ENCODE measurements around the gene MYO18B.

DNA sequence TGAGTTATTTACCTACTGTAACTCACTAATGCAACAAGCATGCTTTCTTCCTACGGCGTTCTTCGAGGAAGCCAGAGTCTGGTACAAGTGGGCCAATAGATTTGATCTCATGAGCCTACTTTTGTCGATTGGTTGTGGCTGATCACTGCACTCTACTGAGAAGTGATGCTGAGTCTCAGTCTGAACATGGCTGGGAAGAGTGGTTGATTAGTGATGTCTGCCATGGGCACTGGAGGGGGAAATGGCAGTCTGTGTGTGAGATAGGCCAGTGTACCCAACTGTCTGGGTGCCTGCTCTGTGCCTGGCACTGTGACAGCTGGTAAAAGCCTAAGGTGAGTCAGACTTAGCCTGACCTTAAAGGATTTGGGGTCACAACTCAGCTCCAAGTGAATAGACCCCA, 28.3 kb downstream of the MYO18B start:
- no peak for TF ChIP-seq EZH2phosphoT487 (IDR thresholded peaks at IDR 0.05; ENCODE audit: low read length)
- TF ChIP-seq, protein P1, sequence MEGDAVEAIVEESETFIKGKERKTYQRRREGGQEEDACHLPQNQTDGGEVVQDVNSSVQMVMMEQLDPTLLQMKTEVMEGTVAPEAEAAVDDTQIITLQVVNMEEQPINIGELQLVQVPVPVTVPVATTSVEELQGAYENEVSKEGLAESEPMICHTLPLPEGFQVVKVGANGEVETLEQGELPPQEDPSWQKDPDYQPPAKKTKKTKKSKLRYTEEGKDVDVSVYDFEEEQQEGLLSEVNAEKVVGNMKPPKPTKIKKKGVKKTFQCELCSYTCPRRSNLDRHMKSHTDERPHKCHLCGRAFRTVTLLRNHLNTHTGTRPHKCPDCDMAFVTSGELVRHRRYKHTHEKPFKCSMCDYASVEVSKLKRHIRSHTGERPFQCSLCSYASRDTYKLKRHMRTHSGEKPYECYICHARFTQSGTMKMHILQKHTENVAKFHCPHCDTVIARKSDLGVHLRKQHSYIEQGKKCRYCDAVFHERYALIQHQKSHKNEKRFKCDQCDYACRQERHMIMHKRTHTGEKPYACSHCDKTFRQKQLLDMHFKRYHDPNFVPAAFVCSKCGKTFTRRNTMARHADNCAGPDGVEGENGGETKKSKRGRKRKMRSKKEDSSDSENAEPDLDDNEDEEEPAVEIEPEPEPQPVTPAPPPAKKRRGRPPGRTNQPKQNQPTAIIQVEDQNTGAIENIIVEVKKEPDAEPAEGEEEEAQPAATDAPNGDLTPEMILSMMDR (IDR thresholded peaks at IDR 0.05; ENCODE audit: low read length) = no peak
- TF ChIP-seq EZH2 (optimal IDR thresholded peaks at IDR 0.05; ENCODE audit: low read depth, low read length) = no peak
